HG03378 (cell line): ENCODE data around the gene NKAIN1.
"Not testable (repeated sequence)": the region's sequence is repeated elsewhere in the genome, so short reads cannot be mapped to it uniquely, and the experiment has no call there.

Source experiments
- ATAC-seq: cut with Tn5 transposase; IDR thresholded peaks from one replicate; pipeline ENCODE4 v1.9.1; 2021; ENCODE audit warnings: mild to moderate bottlenecking, moderate library complexity; ENCODE audit not compliant: unreplicated experiment

NKAIN1 gene

DNA sequence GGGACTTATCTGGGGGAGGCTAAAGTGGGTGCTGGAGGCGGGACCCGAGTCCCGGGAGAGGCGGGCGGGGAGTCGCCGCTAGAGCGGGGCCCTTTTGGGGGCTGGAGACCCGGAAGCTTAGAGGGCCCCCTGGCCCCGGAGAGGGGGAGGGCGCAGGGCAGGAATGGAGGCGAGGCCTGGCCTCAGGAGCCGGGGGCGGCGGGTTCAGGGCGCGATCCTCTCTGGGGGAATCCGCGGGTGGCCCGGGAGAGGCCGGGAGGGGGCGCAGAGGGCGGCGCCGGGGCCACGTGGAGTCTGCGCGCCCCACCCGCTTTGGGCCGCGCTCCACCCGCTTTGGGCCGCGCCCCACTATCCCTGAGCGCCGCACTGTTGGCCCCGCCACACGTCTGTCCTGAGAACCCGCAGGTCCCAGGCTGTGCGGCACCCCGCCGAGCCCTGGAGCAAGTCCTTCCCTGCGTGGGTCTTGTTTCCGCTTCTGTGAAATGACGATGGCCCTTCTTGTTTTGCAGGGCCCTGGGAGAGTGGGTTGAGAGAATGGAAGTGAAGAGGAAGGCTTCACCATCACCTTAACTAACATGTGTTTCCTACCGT is 84.4 kb downstream of the NKAIN1 start:
- no peak for ATAC-seq

GRCh38 chr1:31154632-31155215 is 85.0 kb downstream of the NKAIN1 start:
- no peak for ATAC-seq

- no peak for ATAC-seq
Observed at GRCh38 chr1:31154000-31154631, 85.6 kb downstream of the NKAIN1 start.

DNA sequence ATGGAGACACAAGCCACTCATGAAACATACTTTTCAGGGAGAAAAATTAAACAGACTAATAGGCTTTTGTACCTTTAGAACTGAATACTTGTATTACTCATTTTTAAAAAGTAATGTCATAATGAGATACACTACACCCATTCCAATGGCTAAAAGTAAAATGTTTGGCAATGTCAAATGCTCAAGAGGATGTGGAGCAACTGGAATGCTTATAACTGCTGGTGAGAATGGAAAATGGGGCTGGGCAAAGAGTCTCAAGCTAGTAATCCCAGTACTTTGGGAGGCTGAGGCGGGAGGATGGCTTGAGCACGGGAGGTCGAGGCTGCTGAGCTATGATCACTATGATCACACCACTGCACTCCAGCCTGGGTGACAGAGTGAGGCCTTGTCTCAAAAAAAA is 86.3 kb downstream of the NKAIN1 start:
- no peak for ATAC-seq

GRCh38 chr1:31152181-31152795 is 87.4 kb downstream of the NKAIN1 start:
- ATAC-seq = no peak

DNA sequence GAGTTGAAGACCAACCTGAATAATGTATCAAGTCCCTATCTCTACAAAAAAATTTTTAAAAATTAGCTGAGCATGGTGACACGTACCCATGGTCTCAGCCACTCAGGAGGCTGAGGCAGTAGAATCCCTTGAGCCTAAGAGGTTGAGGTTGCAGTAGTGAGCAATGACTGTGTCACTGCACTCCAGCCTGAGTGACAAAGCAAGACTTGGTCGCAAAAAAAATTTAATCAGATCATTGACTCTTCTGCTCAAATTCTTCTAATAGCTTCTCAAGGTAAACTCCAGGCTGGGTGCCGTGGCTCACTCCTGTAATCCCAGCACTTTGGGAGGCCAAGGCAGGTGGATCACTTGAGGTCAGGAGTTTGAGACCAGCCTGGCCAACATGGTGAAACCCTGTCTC is 88.3 kb downstream of the NKAIN1 start:
- no peak for ATAC-seq

GRCh38 chr1:31148409-31148808 is 91.3 kb downstream of the NKAIN1 start:
- no peak for ATAC-seq

DNA sequence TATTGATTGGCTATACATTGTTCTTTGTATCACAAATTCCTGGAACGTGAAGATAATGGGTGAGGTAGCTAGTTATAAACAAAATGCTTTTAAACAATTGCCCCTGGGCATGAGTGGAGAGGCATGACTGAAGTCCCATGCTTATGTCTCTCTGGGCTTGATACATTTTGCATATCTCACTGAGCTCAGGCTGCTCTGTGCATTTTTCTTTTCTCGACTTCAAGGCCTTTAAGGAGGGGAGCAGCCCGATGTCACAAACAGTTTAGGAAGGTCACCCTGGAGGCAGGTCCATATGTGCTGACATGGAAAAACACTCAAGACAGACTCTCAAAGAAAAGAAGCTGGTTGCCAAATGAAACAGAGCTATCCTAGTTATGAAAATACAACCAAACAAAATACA is 94.0 kb downstream of the NKAIN1 start:
- no peak for ATAC-seq

- ATAC-seq = no peak
Observed at GRCh38 chr1:31144442-31144841, 95.2 kb downstream of the NKAIN1 start.

GRCh38 chr1:31143455-31143854 is 96.2 kb downstream of the NKAIN1 start:
- no peak for ATAC-seq

- no peak for ATAC-seq
Observed at GRCh38 chr1:31142406-31142805, 97.3 kb downstream of the NKAIN1 start.

- no peak for ATAC-seq
Observed at GRCh38 chr1:31140299-31140698, 99.4 kb downstream of the NKAIN1 start.

DNA sequence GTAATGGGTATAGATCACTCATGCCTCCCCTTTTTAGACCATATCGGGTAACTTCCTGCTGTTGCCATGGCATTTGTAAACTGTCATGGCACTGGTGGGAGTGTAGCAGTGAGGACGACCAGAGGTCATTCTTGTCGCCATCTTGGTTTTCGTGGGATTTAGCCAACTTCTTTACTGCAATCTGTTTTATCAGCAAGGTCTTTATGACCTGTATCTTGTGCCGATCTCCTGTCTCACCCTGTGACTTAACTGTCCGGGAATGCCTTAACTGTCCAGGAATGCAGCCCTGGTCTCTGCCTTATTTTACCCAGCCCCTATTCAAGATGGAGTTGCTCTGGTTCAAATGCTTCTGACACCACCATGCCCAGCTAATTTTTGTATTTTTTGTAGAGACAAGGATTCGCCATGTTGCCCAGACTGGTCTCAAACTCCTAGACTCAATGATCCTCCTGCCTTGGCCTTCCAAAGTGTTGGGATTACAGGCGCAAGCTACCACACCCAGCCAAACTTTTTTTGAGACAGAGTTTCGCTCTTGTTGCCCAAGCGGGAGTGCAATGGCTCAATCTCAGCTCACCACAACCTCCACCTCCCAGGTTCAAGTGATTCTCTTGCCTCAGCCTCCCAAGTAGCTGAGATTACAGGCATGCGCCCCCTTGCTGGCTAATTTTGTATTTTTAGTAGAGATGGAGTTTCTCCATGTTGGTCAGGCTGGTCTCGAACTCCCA is 100.7 kb downstream of the NKAIN1 start:
- ATAC-seq = not testable (repeated sequence)

DNA sequence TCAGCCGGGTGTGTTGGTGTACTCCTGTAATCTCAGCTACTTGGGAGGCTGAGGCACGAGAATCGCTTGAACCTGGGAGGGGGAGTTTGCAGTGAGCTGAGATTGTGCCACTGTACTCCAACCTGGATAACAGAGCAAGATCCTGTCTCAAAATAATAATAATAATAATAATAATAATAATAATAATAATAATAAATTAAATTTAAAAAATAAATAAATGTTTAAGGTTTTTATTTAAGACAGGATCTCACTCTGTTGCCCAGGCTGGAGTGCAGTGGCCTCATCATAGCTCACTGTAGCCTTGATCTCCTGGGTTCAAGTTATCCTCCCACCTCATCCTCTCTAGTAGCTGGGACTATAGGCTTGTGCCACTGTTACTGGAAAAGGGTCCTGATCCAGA is 101.8 kb downstream of the NKAIN1 start:
- ATAC-seq = not testable (repeated sequence)

- no peak for ATAC-seq
Observed at GRCh38 chr1:31135973-31136600, 103.6 kb downstream of the NKAIN1 start.

DNA sequence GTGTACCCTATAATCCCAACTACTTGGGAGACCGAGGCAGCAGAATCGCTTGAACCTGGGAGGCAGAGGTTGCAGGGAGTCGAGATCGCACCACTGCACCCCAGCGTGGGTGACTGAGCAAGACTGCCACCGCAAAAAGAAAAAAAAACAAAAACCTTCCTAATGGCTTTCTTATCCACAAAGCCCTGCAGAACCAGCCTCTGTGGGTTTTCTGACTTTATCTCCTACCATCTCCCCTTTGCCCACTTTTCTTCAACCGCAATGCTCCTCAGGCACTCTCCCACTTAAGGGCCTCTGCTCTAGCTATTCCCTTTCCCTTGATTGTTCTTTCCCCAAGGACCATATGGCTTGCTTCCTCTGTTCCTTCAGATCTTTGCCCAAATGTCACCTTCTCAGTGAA is 106.3 kb downstream of the NKAIN1 start:
- no peak for ATAC-seq
